NCI-H510A (cell line): ENCODE data around the gene MON1A.
"Not testable (repeated sequence)": the region's sequence is repeated elsewhere in the genome, so short reads cannot be mapped to it uniquely, and the experiment has no call there.

Source experiments
- DNase-seq: peaks from one replicate; lab custom pipeline; 2025; lab: John Stamatoyannopoulos, UW

The MON1A gene

DNA sequence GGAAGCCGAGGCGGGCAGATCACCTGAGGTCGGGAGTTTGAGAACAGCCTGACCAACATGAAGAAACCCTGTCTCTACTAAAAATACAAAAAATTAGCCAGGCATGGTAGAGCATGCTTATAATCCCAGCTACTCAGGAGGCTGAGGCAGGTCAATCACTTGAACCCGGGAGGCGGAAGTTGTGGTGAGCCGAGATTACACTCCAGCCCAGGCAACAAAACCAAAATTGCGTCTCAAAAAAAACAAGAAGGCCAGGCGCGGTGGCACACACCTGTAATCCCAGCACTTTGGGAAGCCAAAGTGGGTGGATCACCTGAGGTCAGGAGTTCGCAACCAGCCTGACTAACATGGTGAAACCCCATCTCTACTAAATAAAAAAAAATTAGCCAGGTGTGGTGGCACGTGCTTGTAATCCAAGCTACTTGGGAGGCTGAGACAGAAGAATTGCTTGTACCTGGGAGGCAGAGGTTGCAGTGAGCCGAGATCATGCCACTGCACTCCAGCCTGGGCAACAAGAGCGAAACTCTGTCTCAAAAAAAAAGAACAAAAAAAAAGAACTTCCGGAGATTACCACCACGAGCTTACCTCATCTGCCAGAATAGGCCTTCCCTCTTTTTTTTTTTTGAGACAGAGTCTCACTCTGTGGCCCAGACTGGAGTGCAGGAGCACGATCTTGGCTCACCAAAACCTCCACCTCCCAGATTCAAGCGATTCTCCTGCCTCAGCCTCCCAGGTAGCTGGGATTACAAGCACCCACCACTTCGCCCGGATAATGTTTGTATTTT lies 11.6 kb downstream of the MON1A start:
- DNase-seq, result not testable (repeated sequence)

DNA sequence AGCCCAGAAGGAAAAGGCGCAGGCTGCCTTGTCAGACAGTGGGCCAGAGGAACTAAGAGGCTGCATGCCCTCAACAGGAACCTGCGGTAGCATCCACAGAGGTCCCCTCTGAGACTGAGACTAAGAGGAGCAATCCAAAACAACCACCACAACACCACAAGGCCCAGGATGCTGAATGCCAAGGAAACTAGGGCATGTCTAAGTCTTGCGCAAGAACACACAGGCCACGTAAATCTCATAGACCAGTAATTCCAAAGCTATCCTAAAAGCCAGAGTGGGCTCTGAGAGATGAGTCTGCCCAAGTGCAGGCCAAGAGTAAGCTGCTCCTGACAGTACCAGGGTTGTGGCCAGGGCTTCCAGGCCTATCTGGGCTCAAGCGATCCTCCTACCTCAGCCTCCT lies 12.9 kb downstream of the MON1A start:
- no peak for DNase-seq

DNA sequence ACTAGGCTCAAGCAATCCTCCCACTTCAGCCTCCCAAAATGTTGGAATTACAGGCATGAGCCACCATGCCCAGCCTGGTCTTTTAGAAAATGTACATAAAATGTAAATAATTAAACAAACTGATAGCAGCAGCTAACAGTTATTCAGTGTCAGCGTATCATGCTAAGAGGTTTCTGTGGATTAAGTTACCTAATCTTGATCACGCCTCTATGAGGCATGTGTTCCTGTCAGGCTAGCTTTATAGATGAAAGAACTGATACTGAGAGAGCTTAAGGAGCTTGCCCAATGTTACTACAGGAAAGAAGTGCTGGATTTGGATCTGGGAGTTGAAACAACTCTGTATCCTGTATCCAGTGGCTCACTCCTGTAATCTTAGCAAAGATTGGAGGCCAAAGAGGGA lies 14.7 kb downstream of the MON1A start:
- DNase-seq, result no peak

GRCh38 chr3:49912881-49913281 lies 16.7 kb downstream of the MON1A start:
- no peak for DNase-seq

GRCh38 chr3:49911611-49912010 lies 18.0 kb downstream of the MON1A start:
- no peak for DNase-seq

GRCh38 chr3:49911124-49911420 lies 18.5 kb downstream of the MON1A start:
- no peak for DNase-seq

- no peak for DNase-seq
These were observed 19.0 kb downstream of the MON1A start for GRCh38 chr3:49910409-49911123.

GRCh38 chr3:49908373-49909199 lies 21.0 kb downstream of the MON1A start:
- no peak for DNase-seq

- no peak for DNase-seq
These were observed 23.4 kb downstream of the MON1A start for GRCh38 chr3:49906073-49906743.

- DNase-seq, result not testable (repeated sequence)
These were observed 25.2 kb downstream of the MON1A start for GRCh38 chr3:49904448-49904847.

GRCh38 chr3:49903451-49904424 lies 25.9 kb downstream of the MON1A start, which contains the start of gene MST1R:
TSS of gene MST1R (minus strand) at chr3:49903873. CDS start at chr3:49903609, 264 bp downstream.
- peak; percentile 96 for DNase-seq

DNA sequence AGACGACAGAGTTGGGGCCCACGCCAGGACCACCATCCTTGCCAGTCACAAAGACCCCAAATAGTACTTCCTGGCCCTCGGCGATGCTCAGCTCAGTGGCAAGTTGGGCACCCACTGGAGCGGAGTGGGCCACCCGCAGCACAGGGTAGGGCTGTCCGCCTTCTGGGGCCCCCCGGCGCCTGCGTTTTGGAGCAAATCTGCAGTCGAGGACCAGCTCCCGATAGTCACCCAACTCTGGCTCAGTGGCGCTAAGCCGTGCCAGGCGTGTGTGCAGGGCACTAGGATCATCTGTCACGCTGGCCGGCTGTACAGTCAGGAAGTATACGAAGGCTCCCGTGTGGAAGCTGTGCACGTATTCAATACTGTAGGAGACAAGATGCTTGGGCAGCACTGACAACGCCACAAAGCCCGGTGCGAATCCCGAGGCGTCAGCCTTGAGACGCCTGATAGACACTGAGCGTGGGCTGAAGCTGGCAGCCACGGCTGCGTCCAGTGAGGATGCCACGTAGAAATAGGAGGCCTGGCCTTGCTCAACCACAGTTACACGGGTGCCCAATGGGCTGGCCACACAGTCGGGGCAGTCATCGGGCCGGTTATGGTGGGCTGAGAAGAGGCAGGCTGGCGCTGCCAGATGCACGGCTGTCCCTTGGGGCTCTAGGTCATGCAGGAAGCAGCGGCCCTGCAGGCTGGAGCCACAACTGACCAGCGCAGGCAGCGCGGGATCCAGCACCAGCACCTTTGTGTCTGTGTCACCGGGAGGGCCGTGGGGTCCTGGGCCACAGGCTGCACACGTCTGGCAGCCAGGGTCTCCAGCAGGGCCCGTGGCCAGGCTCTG lies 26.9 kb downstream of the MON1A start:
- no peak for DNase-seq

DNA sequence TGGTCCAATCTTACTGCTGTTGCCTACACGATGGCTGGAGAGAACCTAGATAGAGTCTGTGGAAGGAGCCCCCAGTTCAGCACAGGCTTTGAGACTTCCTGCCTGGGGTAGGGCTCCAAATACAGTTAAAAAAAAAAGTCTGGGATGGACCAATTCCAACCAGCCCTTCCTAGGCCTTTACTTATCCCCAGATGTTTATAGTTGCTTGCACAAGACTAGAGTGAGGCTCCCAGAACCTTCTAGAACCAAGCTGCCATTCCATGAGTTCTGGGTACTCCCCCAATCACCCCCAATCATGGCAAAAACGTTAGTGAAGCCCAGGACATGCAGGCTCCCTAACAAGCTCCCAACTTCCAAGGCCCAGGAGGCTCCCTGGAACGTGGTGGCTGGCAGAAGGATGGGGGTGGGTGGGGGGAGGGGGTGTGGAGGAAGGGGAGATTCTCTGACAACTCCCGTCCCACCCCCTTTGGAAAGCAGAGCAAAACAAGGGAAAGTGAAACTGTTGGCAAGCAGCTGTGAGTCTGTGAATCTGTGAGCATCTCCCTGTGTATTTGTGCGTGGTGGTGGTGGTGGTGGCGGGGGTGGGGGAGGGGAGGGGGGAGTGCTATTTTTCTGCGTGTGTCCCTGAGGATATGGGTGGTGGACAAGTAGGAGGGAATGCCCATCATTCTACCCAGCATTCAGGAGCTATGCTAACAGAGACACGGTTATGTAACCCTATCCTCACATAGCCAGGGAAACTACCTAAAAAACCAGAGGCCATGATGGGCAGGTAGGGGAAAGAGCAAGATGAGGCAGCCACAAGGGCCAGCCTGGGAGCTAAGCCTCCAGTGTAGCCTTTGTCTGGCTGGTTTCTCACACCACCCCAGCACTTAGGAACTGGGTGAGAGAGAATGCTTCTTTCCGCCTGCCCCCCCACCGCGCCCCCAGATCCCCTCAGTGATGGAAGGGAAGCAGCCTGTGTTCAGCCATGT lies 28.0 kb downstream of the MON1A start:
- no peak for DNase-seq

- peak; percentile 56 for DNase-seq
These were observed 29.0 kb downstream of the MON1A start for GRCh38 chr3:49900491-49901153.

DNA sequence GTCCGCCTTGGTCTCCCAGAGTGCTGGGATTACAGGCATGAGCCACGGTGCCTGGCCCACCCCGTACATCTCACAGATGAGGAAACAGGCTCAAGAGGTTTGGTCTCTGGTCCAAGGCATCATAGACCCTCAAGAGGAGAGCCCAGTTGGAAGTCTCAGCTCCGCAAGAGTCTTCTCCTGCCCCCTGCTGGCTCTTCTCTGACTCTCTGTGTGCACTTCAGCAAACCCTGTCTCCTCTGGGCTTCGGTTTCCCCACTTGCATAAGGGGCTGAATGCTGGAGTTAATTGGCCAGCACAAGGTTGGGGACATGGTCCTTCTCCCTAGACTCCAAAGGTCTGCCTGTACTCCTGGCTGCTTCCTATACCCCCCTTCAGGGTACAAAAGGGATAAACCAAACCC lies 29.8 kb downstream of the MON1A start:
- DNase-seq, result no peak

DNA sequence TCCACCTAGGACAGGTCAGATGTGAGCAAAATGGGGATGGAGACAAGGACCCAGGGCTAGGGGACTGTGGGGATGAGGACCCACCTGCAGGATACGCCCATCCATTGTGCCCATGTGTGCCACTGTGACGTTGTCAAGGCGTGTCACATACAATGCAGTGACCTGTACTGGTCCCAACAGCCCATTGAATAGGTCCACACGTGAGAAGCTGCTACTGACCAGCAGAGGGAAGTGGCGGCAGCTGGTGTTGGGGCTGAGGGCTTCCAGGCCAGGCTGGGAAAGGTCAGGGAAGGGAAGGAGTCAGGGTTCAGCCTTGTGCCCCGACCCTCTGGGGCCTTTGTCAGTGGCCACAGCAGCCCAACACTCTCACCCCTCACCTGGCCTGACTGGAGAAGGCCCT lies 30.6 kb downstream of the MON1A start:
- DNase-seq, result no peak

GRCh38 chr3:49896345-49896744 lies 33.3 kb downstream of the MON1A start:
- no peak for DNase-seq

- no peak for DNase-seq
These were observed 33.8 kb downstream of the MON1A start for GRCh38 chr3:49895791-49896190.
